OCI-LY7 (cell line): ENCODE measurements around the gene API5.

Source experiments
- CTCF ChIP-seq: fragments of 200-600 bp; sonication (generic); conservative IDR thresholded peaks from 2 replicates; pipeline ENCODE4 v1.5.1; 2014; ENCODE audit warnings: mild to moderate bottlenecking, antibody characterized with exemption, low read length, moderate library complexity, mixed read lengths
- EZH2phosphoT487 ChIP-seq: fragments of 200-600 bp; sonication (generic); IDR thresholded peaks from 2 replicates; pipeline ENCODE4 v1.6.1; 2018; ENCODE audit warnings: low read depth, borderline replicate concordance, mild to moderate bottlenecking, mixed run types, antibody characterized with exemption, low read length, moderate library complexity, mixed read lengths

- TF ChIP-seq CTCF, result no peak
- no peak for TF ChIP-seq EZH2phosphoT487
These were observed 65.6 kb downstream of the API5 start for GRCh38 chr11:43377389-43377788.
